LNCaP clone FGC (cell line): Measurements from ENCODE around the gene CFI.
A peak's percentile ranks its signal among the peaks of the same experiment; 100 is the strongest.

Experiments used
- DNase-seq: peaks from one replicate; pipeline ENCODE4 v3.0.0-alpha.2; 2011; ENCODE audit warnings: low read depth
- H3K4me3 ChIP-seq: 2 replicates; pipeline ENCODE4 v1.5.1; 2011; ENCODE audit warnings: mild to moderate bottlenecking, low read depth, low read length, control low read depth
- TF ChIP-seq, protein P1 (sequence below): IDR thresholded peaks from 2 replicates; pipeline ENCODE4 v1.5.1; 2012; ENCODE audit warnings: mild to moderate bottlenecking; ENCODE audit not compliant: control insufficient read depth, insufficient read depth; ENCODE audit errors: extremely low read depth

Gene CFI

GRCh38 chr4:109801895-109802319, at the start of gene CFI:
TSS of gene CFI (minus strand) at chr4:109801999. CDS start at chr4:109801971, 28 bp downstream.
- no peak within 1 kb of the TSS for H3K4me3 ChIP-seq
- TF ChIP-seq, protein P1, sequence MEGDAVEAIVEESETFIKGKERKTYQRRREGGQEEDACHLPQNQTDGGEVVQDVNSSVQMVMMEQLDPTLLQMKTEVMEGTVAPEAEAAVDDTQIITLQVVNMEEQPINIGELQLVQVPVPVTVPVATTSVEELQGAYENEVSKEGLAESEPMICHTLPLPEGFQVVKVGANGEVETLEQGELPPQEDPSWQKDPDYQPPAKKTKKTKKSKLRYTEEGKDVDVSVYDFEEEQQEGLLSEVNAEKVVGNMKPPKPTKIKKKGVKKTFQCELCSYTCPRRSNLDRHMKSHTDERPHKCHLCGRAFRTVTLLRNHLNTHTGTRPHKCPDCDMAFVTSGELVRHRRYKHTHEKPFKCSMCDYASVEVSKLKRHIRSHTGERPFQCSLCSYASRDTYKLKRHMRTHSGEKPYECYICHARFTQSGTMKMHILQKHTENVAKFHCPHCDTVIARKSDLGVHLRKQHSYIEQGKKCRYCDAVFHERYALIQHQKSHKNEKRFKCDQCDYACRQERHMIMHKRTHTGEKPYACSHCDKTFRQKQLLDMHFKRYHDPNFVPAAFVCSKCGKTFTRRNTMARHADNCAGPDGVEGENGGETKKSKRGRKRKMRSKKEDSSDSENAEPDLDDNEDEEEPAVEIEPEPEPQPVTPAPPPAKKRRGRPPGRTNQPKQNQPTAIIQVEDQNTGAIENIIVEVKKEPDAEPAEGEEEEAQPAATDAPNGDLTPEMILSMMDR = no peak
- DNase-seq = no peak

DNA sequence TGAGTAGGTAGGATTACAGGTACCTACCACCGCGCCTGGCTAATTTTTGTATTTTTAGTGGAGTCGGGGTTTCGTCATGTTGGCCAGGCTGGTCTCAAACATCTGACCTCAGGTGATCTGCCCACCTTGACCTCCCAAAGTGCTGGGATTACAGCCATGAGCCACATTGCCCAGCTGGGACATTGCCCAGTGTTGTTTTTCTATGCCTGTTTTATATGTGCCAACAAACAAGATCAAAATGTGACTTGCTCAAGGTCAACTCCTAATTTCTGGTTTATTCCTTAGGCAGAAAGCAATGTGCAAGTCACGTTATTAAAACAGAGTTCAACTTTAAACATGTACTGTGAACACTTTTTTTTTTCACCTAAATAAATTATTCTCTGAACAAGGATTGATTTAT, 48.8 kb upstream of the CFI start:
- TF ChIP-seq, protein P1 = no peak
- DNase-seq = no peak
- no peak overlapping the region for H3K4me3 ChIP-seq

DNA sequence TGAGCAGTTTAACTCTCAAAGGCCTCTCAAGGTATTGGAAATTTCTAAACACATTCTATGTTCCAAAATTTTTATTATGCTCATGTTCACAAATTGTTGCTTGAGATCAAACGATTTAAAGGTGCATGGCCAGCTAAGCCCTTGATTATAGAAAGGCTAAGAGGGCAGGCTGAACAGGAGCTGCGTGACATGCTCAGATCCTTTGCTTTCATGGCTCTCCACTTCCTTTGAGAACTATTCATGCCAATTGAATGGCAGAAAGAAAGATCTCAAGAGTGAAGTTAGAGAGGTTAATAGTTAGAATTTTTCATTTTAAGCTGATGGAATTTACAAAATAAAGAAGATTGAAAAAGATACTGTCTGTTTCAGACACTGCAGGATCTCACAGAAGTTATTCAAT, 46.7 kb upstream of the CFI start:
- no peak overlapping the region for H3K4me3 ChIP-seq
- no peak for DNase-seq
- TF ChIP-seq, protein P1 = no peak

- TF ChIP-seq, protein P1 = no peak
- DNase-seq = no peak
- H3K4me3 ChIP-seq = no peak within 1 kb of the TSS
Observed at GRCh38 chr4:109847896-109848442, 46.2 kb upstream of the CFI start, which contains the start of gene LRIT3. TSS of gene LRIT3 (plus strand) at chr4:109848107. CDS start at chr4:109848202, 95 bp downstream.

DNA sequence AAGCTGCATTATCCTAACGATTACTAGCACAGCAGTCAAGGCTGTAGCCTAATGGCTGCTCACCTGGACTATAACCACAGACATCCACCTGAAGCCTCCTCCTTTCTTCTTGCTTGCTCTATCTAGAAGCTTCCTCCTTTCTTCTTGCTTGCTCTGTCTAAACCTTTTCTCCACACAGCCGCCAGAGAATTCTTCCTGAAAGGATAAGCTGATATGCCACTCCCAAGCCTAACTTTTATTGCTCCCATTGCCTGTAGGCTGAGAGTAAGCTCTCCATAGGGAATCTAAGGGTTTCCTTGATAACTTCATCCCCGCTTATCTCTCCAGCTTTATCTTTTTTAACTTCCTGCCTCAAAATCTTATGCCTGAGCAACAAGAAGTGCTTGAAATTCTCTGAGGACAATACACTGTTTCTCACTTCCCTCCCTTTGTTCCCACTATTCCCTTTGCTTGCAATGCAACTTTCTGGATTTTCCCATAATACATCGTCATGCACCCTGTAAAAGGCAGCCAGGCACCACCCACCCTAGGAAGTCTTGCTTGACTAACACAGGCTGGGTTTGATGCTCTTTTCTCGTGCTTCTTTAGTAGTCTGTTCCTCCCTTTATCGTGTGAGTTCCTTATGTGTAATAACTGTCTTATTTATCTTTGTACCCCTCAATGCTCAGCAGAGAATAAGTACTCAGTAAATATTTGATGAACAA, 44.7 kb upstream of the CFI start:
- no peak for DNase-seq
- no peak overlapping the region for H3K4me3 ChIP-seq
- TF ChIP-seq, protein P1 = no peak

GRCh38 chr4:109836985-109837384, 35.2 kb upstream of the CFI start:
- TF ChIP-seq, protein P1 = no peak
- DNase-seq = peak; percentile 62

More at GRCh38 chr4:109836985-109837384, 35.2 kb upstream of the CFI start:
- H3K4me3 ChIP-seq = no peak overlapping the region
